Smooth muscle cell (in vitro differentiated cells): ENCODE results near the gene MXD3. TPM values are rescaled to one million over a fixed set of nuclear protein-coding genes. Genes with fewer than 3 reads are reported as not detected.
"Not testable (repeated sequence)": the region's sequence is repeated elsewhere in the genome, so short reads cannot be mapped to it uniquely, and the experiment has no call there.

Experiments
- DNase-seq: peaks from one replicate; lab custom pipeline; 2025; ENCODE audit not compliant: unreplicated experiment; lab: John Stamatoyannopoulos, UW
- H2AFZ ChIP-seq: fragments of 200-600 bp; sonication (generic); 2 replicates; pipeline ENCODE4 v1.6.0; 2016; ENCODE audit warnings: antibody characterized with exemption, low read depth, mild to moderate bottlenecking
- H3F3A ChIP-seq: fragments of 200-600 bp; sonication (generic); 2 replicates; pipeline ENCODE4 v1.6.0; 2017; ENCODE audit warnings: antibody characterized with exemption, low read depth
- H3K27ac ChIP-seq: fragments of 200-600 bp; sonication (generic); 2 replicates; pipeline ENCODE4 v1.5.1; 2016; ENCODE audit warnings: low read depth, mild to moderate bottlenecking
- H3K27me3 ChIP-seq: fragments of 200-600 bp; sonication (generic); 2 replicates; pipeline ENCODE4 v1.6.1; 2016; ENCODE audit warnings: low read depth, mild to moderate bottlenecking
- H3K36me3 ChIP-seq: fragments of 200-600 bp; sonication (generic); 2 replicates; pipeline ENCODE4 v1.5.1; 2016; ENCODE audit warnings: low read depth
- H3K4me1 ChIP-seq: fragments of 200-600 bp; sonication (generic); 2 replicates; pipeline ENCODE4 v1.5.1; 2016; ENCODE audit warnings: low read depth
- H3K4me2 ChIP-seq: fragments of 200-600 bp; sonication (generic); 2 replicates; pipeline ENCODE4 v1.6.0; 2016; ENCODE audit warnings: mild to moderate bottlenecking
- H3K4me3 ChIP-seq: fragments of 200-600 bp; sonication (generic); 2 replicates; pipeline ENCODE4 v1.5.1; 2016; ENCODE audit warnings: mild to moderate bottlenecking
- H3K79me2 ChIP-seq: fragments of 200-600 bp; sonication (generic); 2 replicates; pipeline ENCODE4 v1.6.0; 2016; ENCODE audit warnings: low read depth, mild to moderate bottlenecking
- H3K9ac ChIP-seq: fragments of 200-600 bp; sonication (generic); 2 replicates; pipeline ENCODE4 v1.6.0; 2016; ENCODE audit warnings: low read depth
- H3K9me3 ChIP-seq: fragments of 200-600 bp; sonication (generic); replicated peaks from 2 replicates; pipeline ENCODE4 v1.5.1; 2016; ENCODE audit warnings: low read depth
- H4K20me1 ChIP-seq: fragments of 200-600 bp; sonication (generic); 2 replicates; pipeline ENCODE4 v1.6.0; 2016; ENCODE audit warnings: low read depth
- CTCF ChIP-seq: fragments of 200-600 bp; sonication (generic); IDR thresholded peaks from 2 replicates; pipeline ENCODE4 v1.5.1; 2017; ENCODE audit warnings: borderline replicate concordance, mild to moderate bottlenecking, antibody characterized with exemption; ENCODE audit not compliant: insufficient read depth, poor library complexity, severe bottlenecking
- WGBS: methylation state at CpG from one replicate; pipeline ENCODE4 v1.1.7; 2016; ENCODE audit warnings: low lambda C conversion rate; 5-methylcytosine and 5-hydroxymethylcytosine counted together
- polyA plus RNA-seq: library from polyadenylated mRNA; unstranded; fragments of >200 nt; fragmentation: Nextera tagmentation; extraction: Ambion mirVana; gene quantifications from 2 replicates; pipeline ENCODE4 v1.2.1, GENCODE V29; 2016
- total RNA-seq: library from RNA; depleted of rRNA; stranded (reverse); fragments of >200 nt; gene quantifications from 2 replicates; pipeline ENCODE4 v1.2.3, GENCODE V29; 2014

MXD3 gene
- total and polyA plus RNA-seq, 2 experiments from 2014 or later, result 8.6 to 15.6 TPM

GRCh38 chr5:177306674-177307543, 4.8 kb downstream of the MXD3 start:
- H3K9ac ChIP-seq, result no peak overlapping the region

GRCh38 chr5:177306103-177306640, 5.5 kb downstream of the MXD3 start:
- H3K4me2 ChIP-seq, H3F3A ChIP-seq, H3K36me3 ChIP-seq, H3K27me3 ChIP-seq, H3K9me3 ChIP-seq, H3K9ac ChIP-seq, DNase-seq, H2AFZ ChIP-seq, H3K27ac ChIP-seq, H3K4me3 ChIP-seq: not testable (repeated sequence)
- Histone ChIP-seq H4K20me1 (peaks cover 29% of the 10 kb centered on the region), H3K4me1 (peaks cover 12% of the 10 kb centered on the region), H3K79me2 (peaks cover 30% of the 10 kb centered on the region)
- 95% methylated on average over 11 of the region's 11 CpGs for WGBS

More at GRCh38 chr5:177306674-177307543, 4.8 kb downstream of the MXD3 start:
- Histone ChIP-seq H3K27ac (no peak overlapping the region), H3K36me3 (no peaks in the 10 kb centered on the region), H3K4me1 (peaks cover 12% of the 10 kb centered on the region), H3K4me3 (no peak overlapping the region), H3K79me2 (peaks cover 30% of the 10 kb centered on the region), H2AFZ (no peak overlapping the region), H3K27me3 (no peaks in the 10 kb centered on the region), H3F3A (no peaks in the 10 kb centered on the region), H4K20me1 (peaks cover 37% of the 10 kb centered on the region), H3K4me2 (no peak overlapping the region), H3K9me3 (no peaks in the 10 kb centered on the region)
- DNase-seq, result no peak
- WGBS, result 91% methylated on average over 15 of the region's 15 CpGs
- no peak for TF ChIP-seq CTCF

GRCh38 chr5:177304392-177305119, 7.1 kb downstream of the MXD3 start:
- peaks cover 17% of the 10 kb centered on the region for H4K20me1 ChIP-seq
- peaks cover 30% of the 10 kb centered on the region for H3K79me2 ChIP-seq

More at GRCh38 chr5:177304392-177305119, 7.1 kb downstream of the MXD3 start:
- peak overlapping the region; percentile 100 for H3K4me2 ChIP-seq
- no peaks in the 10 kb centered on the region for H3K27me3 ChIP-seq
- no peak overlapping the region for H2AFZ ChIP-seq
- no peak for TF ChIP-seq CTCF
- H3K27ac ChIP-seq, result peak overlapping the region; percentile 96
- WGBS, result 59% methylated on average over 19 of the region's 19 CpGs
- H3K4me3 ChIP-seq, result peak overlapping the region; percentile 100
- no peak for DNase-seq
- no peaks in the 10 kb centered on the region for H3K9me3 ChIP-seq
- H3K4me1 ChIP-seq, result peaks cover 12% of the 10 kb centered on the region
- peak overlapping the region; percentile 97 for H3K9ac ChIP-seq
- peaks cover 16% of the 10 kb centered on the region for H3F3A ChIP-seq
- no peaks in the 10 kb centered on the region for H3K36me3 ChIP-seq
